Measurements from ENCODE around the gene ZBTB24.
"Not testable (repeated sequence)": the region's sequence is repeated elsewhere in the genome, so short reads cannot be mapped to it uniquely, and the experiment has no call there.

Gene ZBTB24

DNA sequence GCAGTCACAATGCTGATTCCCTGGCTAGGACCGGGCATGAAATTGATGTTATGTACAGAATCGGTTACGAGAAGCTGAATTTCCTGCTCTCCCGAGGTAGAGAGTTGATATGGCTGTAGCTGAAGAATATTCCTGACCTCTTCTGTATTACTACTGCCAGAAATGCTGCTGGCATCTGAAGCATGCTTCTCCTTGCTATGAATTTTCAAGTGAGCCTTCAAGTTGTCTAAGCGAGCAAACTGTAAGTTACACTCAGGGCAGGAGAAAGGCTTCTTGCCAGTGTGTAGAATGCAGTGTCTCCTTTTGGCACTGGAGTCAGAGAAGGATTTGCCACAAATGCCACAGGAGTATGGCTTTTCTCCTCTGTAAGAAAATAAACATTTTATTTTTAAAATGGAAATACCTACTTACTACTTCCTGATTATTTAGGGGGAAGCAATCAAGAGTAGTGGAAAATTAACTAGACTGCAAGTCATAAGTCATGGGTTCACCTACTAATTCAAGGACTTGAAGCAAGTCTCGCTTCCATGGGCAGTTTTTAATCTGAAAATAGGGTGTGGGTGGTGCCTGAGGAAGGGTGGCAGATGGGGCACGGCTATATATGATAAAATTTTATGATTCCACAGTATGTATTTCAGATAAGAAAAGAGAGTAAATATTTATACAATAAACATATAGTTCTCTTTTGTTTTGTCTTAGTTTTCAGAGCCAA is 16.7 kb downstream of the ZBTB24 start:
- no peak overlapping the region for H3K4me3 ChIP-seq (replicated peaks in 1 of 2; ENCODE audit: low read depth in 2 of 2, low read length in 2 of 2)
- DNase-seq (ENCODE audit: low read depth in 2 of 2) = no peak
- TF ChIP-seq, protein P1, sequence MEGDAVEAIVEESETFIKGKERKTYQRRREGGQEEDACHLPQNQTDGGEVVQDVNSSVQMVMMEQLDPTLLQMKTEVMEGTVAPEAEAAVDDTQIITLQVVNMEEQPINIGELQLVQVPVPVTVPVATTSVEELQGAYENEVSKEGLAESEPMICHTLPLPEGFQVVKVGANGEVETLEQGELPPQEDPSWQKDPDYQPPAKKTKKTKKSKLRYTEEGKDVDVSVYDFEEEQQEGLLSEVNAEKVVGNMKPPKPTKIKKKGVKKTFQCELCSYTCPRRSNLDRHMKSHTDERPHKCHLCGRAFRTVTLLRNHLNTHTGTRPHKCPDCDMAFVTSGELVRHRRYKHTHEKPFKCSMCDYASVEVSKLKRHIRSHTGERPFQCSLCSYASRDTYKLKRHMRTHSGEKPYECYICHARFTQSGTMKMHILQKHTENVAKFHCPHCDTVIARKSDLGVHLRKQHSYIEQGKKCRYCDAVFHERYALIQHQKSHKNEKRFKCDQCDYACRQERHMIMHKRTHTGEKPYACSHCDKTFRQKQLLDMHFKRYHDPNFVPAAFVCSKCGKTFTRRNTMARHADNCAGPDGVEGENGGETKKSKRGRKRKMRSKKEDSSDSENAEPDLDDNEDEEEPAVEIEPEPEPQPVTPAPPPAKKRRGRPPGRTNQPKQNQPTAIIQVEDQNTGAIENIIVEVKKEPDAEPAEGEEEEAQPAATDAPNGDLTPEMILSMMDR (IDR thresholded peaks at IDR 0.05; ENCODE audit: low read depth, low read length) = no peak

DNA sequence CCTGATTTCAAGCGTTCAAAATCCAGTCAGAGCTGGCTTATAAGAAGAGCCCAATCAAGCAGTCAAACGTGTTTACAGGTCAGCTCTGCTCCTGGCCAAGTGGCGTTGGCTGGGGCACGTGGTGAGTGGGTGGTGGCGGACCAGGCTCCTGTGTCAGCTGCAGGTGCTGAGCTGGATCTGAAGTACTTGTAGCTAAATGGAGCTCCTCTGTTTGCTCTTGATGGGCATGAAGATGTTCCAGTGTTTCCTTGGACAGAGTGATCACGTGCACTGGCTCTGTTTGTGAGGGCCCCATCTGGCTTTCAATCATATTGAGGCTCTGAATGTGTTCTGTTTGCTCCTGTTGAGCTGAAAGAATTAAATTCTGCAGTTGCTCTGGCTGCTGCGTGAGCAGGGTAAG is 17.2 kb downstream of the ZBTB24 start:
- TF ChIP-seq, protein P1 (IDR thresholded peaks at IDR 0.05; ENCODE audit: low read depth, low read length) = no peak
- DNase-seq (ENCODE audit: low read depth in 2 of 2) = no peak
- H3K4me3 ChIP-seq (replicated peaks in 1 of 2; ENCODE audit: low read depth in 2 of 2, low read length in 2 of 2) = no peak overlapping the region

DNA sequence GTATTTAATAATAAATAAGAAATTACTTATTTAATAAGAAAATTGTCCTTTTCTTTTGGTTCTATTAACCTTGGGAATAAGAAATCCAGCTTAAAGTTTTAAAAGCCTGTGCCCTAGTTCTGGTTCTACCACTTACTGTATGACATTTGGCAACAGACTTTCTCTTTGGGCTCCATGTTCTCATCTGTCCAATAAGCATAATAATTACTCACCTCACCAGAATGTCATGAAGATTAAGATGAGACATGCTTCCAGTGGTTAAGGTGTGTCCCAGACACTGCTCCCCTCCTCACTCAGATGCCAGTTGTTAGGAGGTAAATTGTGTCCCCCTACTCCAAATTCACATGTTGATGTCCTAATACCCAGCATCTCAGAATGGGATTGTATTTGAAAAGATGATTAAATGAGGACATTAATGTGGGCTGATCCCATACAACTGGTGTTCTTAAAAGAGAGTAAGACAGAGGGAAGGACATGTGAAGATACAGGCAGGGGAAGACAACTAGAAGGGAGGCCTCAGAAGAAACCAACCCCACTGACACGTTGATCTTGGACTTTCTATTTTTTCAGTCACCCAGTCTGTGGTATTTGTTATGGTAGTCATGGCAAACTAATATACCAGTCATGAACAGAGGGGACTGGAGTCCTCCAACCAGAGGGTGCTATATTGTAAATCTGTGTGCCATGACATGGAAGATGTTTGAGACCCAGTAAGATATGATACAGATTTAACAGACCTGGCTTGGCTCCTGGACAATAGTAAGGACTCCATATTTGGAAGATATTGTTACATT is 21.1 kb downstream of the ZBTB24 start:
- no peak overlapping the region for H3K4me3 ChIP-seq (replicated peaks in 1 of 2; ENCODE audit: low read depth in 2 of 2, low read length in 2 of 2)
- no peak for DNase-seq (ENCODE audit: low read depth in 2 of 2)

DNA sequence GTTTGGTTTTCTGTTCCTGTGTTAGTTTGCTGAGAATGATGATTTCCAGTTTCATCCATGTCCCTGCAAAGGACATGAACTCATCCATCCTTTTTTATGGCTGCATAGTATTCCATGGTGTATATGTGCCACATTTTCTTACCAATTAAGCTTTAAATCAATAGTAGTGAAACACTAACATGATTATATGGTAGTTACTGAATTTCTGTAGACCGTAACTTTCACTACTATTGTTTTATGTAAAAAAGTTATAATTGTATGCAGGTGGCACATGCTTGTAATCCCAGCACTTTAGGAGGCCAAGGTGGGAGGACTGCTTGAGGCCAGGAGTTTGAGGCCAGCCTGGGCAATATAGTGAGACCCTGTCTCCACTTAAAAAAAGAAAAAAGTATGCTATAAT is 21.8 kb downstream of the ZBTB24 start:
- H3K4me3 ChIP-seq (replicated peaks in 1 of 2; ENCODE audit: low read depth in 2 of 2, low read length in 2 of 2); DNase-seq (ENCODE audit: low read depth in 2 of 2): not testable (repeated sequence)

More for the DNA sequence above, 21.1 kb downstream of the ZBTB24 start:
- TF ChIP-seq, protein P1 (IDR thresholded peaks at IDR 0.05; ENCODE audit: low read depth, low read length) = no peak

DNA sequence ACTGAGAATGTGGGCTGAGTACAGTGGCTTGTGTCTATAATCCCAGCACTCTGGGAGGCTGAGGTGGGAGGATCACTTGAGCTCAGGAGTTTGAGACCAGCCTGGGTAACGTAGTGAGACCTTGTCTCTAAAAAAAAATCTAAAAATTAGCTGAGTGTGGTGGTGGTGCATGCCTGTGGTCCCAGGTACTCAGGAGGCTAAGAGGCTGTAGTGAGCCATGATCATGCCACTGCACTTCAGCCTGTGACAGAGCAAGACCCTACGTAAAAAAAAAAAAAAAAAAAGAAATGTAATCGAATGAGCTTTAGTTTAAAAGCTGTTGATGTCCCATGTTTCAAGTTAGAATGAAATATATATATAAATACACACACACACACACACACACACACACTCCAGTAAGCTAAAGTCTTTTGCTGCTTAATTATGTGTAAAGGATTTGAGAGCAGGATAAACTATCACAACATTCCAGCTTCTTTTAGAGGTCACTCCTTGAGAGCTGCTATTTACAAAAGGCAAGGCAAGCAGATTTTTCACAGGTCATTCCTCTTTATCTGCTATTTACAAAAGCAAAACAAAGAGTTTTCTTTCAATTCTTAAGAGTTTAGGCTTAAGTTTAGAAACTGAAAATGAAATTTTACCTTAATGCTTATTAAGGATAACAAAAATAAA is 22.7 kb downstream of the ZBTB24 start:
- DNase-seq (ENCODE audit: low read depth in 2 of 2) = no peak
- TF ChIP-seq, protein P1 (IDR thresholded peaks at IDR 0.05; ENCODE audit: low read depth, low read length) = no peak
- no peak overlapping the region for H3K4me3 ChIP-seq (replicated peaks in 1 of 2; ENCODE audit: low read depth in 2 of 2, low read length in 2 of 2)

DNA sequence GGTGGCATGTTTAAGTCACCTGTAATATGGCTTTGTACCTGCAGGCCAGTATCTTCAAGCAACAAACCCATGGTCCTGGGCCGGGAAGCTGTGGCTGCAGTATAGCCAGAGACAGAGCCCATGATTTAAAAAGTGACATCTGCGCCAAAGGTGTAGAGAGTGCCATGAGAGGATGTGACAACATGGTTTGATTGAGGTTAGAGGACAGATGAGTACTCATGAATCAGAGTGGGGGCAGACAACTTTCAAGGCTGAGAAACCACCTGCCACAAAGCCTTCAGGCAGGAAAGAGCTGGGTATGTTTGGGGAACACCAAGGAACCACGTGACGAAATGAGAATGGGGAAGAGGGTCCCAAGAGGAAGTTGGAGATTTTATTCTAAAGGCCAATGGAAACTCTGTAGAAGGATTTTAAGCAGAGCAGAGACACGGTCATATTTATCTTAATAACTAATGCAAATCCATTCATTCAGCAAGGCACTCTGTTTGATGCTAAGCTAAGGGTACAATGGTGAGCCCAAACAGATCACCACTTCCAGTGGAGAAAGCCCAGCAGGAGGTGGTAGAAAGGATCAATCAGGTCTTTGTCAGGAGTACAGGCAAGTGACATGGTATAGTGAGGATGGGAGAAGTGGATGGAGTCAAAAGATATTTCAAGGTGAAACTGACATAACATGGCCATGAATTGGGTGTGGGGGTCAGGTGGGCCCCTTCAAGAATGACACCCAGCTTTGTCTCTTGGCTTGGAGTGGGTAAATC is 24.1 kb downstream of the ZBTB24 start:
- H3K4me3 ChIP-seq (replicated peaks in 1 of 2; ENCODE audit: low read depth in 2 of 2, low read length in 2 of 2) = no peak overlapping the region
- DNase-seq (ENCODE audit: low read depth in 2 of 2) = no peak
- TF ChIP-seq, protein P1 (IDR thresholded peaks at IDR 0.05; ENCODE audit: low read depth, low read length) = no peak
